GM12891 (cell line): Measurements from ENCODE around the gene FKBP1C.
"Not testable (repeated sequence)": the region's sequence is repeated elsewhere in the genome, so short reads cannot be mapped to it uniquely, and the experiment has no call there.

Experiments used
- DNase-seq: peaks from one replicate; pipeline ENCODE4 v3.0.0; 2011; ENCODE audit warnings: low spot score; ENCODE audit not compliant: insufficient read length
- FAIRE-seq: peaks from 2 replicates; lab custom pipeline; 2011; peaks lifted over from hg19 to GRCh38; lab: Jason Lieb, UNC
- PAX5 ChIP-seq: IDR thresholded peaks from 2 replicates; pipeline ENCODE4 v1.6.1; 2011; ENCODE audit warnings: low read length, moderate library complexity, mild to moderate bottlenecking; ENCODE audit not compliant: insufficient read depth, severe bottlenecking
- POLR2A ChIP-seq: IDR thresholded peaks from 2 replicates; pipeline ENCODE4 v1.6.1; 2011; ENCODE audit warnings: low read depth, low read length, control low read depth
- POLR2AphosphoS5 ChIP-seq: IDR thresholded peaks from 2 replicates; pipeline ENCODE4 v1.6.1; 2011; ENCODE audit warnings: low read depth, low read length, control low read depth
- POU2F2 ChIP-seq: IDR thresholded peaks from 2 replicates; pipeline ENCODE4 v1.6.1; 2011; ENCODE audit warnings: low read depth, mild to moderate bottlenecking, control low read depth, low read length, moderate library complexity
- SPI1 ChIP-seq: IDR thresholded peaks from 2 replicates; pipeline ENCODE4 v1.6.1; 2011; ENCODE audit warnings: low read depth, low read length, control low read depth
- TAF1 ChIP-seq: IDR thresholded peaks from 2 replicates; pipeline ENCODE4 v1.6.1; 2011; ENCODE audit warnings: low read depth, low read length, control low read depth

FKBP1C gene

DNA sequence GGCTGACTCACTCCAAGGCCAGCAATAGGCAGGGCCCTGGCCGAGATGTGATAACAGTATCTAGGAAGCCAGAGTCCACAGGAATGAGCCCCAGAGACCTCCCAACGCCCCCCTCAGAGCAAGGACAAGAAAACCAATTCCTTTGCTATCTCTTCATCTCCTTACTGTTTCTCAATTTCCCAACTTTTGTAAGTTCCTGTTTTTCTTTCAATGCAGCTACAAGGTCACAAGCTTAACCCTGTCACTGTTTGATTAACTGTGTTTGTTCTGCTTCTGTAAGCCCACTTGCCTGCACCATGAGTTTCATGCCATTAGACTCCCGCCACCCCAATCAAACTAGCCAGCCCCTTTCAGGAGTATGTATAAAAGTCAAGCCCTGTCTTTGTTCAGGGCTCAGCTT, 3.5 kb downstream of the FKBP1C start:
- TF ChIP-seq SPI1 (no peak), POU2F2 (no peak), POLR2A (no peak), TAF1 (no peak), PAX5 (no peak), POLR2AphosphoS5 (no peak)
- DNase-seq (no peak), FAIRE-seq (no peak)

DNA sequence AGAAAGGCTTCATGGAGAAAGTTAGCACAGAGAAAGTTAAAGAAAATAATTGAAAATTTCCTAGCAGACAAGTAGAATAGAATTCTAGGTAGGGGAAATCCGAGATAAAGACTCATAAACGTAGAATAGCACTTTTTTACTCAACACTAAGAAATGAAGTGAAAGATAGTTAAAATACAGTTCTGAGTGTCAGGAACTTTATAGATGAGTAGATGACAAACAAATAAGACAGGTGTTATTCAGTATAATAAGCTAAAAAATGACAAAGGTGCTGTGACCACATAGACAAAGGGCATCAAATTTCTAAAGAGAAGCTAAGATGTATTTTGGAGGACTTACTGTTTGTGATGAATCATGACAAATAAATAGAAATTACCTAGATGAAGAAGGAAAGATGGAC, 12.9 kb downstream of the FKBP1C start:
- no peak for TF ChIP-seq POU2F2
- no peak for TF ChIP-seq POLR2A
- no peak for TF ChIP-seq PAX5
- TF ChIP-seq TAF1: no peak
- no peak for TF ChIP-seq SPI1
- TF ChIP-seq POLR2AphosphoS5: no peak
- FAIRE-seq (no peak), DNase-seq (no peak)

DNA sequence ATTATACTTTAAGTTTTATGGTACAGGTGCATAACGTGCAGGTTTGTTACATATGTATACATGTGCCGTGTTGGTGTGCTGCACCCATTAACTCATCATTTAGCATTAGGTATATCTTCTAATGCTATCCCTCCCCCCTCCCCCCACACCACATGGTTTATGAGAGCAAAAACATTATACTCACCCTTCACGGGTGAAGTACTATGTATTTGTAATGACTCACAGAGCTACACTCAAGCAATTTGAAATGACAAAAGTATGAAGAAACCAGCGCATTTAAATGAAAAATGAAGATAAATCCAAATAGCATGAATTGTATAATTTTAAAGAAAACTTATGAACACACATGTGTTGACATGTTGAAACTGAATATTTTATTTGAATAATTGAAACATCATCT, 14.7 kb downstream of the FKBP1C start:
- FAIRE-seq, DNase-seq: not testable (repeated sequence)

DNA sequence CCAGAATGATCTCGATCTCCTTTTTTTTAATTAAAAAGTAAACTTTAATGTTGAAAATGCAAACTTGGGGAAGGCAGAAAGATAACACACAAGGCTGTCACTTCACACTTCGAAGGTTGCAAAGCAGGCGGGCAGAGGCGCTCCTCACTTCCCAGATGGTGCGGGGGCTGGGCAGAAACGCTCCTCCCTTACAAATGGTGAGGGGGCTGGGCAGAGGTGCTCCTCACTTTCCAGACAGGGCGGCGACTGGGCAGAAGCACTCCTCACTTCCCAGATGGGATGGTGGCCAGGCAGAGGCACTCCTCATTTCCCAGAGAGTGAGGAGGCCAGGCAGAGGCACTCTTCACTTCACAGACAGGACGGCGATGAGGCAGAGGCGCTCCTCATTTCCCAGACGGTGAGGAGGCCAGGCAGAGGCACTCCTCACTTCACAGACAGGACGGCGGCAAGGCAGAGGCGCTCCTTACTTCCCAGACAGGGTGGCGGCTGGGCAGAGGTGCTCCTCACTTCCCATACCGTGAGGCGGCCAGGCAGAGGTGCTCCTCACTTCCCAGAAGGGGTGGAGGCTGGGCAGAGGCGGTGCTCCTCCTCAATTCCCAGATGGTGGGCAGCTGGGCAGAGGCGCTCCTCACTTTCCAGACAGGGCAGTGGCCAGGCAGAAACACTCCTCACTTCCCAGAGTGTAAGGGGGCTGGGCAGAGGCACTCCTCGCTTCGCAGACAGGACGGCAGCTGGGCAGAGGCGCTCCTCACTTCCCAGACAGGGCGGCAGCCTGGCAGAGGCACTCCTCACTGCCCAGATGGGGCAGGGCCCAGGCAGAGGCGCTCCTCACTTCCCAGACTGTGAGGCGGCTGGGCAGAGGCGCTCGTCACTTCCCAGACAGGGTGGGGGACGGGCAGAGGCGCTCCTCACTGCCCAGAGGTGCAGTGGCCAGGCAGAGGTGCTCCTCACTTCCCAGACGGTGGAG, 16.9 kb downstream of the FKBP1C start:
- FAIRE-seq, DNase-seq: not testable (repeated sequence)

DNA sequence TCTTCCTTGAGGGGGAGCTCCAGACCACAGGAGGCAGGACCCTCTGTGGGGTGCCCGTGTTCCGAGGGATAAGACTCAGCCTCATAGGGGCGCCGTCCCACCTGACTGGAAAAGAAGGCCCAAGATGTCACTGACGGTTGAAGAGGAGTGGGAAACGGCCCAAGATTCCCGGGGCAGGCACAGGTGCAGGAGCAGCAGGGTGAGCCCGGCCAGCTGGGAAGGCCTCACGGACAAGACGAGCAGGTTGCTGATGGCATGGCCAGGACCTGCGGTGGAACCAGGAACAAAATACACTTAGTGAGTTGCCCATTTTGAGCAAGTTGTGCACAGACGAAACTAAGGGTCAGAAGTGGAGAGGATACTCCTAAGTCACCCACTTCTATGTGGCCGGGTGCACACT, 18.8 kb downstream of the FKBP1C start:
- not testable (repeated sequence) for FAIRE-seq, DNase-seq

DNA sequence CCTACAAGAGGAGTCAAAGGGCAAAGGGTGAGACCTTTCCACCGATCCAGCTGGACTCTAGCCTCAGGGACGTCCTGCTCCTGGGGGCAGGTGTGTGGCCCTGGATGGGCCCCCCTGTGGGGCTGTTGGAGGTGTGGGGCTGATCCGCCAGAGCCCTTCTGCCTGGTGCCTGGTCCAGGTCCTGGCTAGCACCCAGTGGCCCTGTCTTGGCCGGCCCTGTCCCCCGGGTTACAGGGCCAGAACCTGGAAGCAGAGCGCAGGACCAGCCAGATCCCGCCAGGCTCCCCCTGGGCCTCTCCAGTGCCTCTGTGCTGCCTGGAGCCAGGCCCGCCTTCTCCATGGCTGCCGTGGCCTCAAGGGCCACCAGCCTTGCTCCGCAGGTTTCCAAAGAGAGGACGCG, 19.2 kb downstream of the FKBP1C start:
- not testable (repeated sequence) for DNase-seq, FAIRE-seq

DNA sequence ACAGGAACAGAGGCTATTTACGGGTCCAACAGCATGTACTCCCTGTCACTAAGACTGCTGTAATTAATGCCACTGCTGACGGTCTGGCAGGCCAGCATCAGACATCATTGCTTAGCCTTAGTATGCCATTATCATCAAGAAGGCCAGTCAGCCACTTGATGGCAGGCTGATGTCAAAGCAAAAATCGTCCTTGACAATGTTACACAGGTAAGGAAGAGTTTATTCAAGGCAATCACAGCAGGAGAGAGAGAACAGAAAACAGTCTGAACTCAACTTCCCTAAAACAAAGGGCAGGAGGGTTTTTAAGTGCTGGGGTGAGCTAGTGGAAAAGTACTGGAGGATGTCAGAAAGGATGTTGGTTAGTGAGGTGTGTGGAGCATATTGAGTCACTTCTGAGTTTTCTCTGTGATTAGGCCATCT, 25.1 kb downstream of the FKBP1C start:
- FAIRE-seq: no peak
- no peak for DNase-seq
- TF ChIP-seq POLR2AphosphoS5 (no peak), PAX5 (no peak), POLR2A (no peak)

DNA sequence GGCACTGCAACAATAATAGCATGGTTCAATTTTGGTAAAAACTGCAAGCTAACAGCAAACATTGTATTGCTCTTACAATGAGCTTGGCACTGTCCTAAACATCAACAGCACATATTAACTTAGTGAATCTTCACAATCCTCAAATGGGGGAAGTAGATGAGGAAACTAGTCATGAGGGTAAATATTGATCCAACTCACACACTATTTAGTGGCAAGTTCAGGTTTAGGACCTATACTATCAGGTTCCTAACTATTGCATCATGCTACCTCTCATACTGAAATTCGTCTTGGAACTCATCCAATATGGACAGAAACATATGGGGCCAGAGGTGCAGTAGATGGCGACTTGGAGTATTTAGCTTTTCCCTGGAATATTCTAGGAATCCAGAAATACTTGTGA, 34.2 kb downstream of the FKBP1C start:
- FAIRE-seq (no peak), DNase-seq (no peak)
- TF ChIP-seq POU2F2: no peak
- no peak for TF ChIP-seq TAF1
- TF ChIP-seq SPI1: no peak
- no peak for TF ChIP-seq POLR2A

DNA sequence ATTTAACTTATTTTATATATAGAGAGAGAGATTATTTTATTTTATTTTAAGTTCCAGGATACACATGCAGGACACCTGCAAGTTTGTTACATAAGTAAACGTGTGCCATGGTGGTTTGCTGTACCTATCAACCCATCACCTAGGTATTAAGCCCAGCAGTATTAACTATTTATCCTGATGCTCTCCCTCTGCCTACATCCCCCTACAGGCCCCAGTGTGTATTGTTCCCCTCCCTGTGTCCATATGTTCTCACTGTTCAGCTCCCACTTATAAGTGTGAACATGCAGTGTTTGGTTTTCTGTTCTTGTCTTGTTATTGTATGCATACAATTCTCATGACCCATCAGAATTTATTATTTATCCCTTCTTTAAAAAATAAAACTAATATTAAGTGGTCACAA, 34.6 kb downstream of the FKBP1C start:
- no peak for TF ChIP-seq POU2F2
- no peak for FAIRE-seq
- DNase-seq: no peak

DNA sequence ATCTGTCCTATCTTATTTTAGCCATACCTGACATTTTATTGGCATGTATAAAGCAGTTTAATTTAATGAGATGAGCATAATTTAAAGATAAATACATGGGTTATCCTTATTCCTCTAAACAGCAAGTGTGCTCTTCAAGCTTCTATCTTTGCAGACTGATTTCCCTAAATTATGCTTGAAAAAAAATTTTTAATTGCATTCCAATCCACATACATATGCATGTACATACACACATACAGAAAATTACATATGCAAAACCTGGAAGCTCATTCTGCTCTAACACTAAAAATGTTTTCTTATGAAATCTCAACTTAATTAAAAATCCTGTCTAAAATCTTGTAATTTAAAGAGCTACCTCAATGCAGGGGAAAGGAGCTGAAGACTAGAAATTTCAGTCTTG, 35.3 kb downstream of the FKBP1C start:
- FAIRE-seq (no peak), DNase-seq (no peak)
- TF ChIP-seq PAX5 (no peak), TAF1 (no peak), POU2F2 (no peak), POLR2A (no peak), SPI1 (no peak), POLR2AphosphoS5 (no peak)

DNA sequence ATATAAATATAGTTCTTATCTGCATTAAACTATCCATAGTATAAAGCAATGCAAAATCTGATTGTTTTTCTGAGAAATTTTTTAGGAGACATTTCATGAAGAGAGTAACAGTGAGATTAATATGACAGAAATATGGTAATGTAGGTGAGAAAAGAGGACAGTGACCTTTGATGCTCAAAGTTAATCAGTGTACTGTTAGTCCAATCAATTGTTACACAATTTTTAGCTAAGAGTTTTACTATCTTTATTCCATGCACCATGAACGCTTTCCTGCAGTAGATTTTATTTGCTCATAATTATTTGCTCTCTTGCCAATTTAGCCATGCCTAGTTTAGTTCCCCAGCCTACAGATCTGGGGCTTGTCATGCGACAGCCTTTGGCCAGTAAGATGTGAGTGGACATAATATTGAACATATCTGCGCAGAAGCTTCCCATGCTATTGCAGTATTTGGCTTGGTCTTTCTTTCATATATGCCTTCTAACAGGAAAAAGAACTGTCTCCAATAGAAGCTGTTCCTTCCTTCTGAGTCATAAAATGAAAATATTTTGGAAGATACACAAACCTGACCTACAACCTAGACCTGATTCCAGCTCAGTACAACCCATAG, 38.7 kb downstream of the FKBP1C start:
- TF ChIP-seq SPI1: no peak
- no peak for TF ChIP-seq PAX5
- no peak for TF ChIP-seq POU2F2
- no peak for TF ChIP-seq POLR2A
- no peak for TF ChIP-seq TAF1
- no peak for TF ChIP-seq POLR2AphosphoS5
- FAIRE-seq (no peak), DNase-seq (no peak)

DNA sequence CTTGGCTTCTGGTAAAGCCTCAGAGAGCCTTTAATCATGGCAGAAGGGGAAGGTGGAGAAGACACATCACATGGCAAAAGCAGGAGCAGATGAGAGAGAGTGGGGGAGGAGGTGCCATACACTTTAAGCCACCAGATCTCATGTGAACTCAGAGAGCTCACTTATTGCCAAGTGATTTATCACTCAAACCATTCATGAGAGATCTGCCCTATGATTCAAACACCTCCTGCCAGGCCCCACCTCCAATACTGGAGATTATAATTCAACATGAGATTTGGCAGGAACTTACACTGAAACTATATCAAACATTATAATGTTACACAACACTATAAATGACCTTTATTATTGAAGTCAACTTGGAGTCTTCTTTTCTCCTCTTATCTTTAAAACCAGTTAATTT, 47.9 kb downstream of the FKBP1C start:
- TF ChIP-seq POLR2AphosphoS5: no peak
- TF ChIP-seq SPI1: no peak
- TF ChIP-seq POU2F2: no peak
- no peak for TF ChIP-seq TAF1
- no peak for TF ChIP-seq POLR2A
- no peak for TF ChIP-seq PAX5
- no peak for FAIRE-seq
- DNase-seq: no peak
